T-cell (primary cell): Measurements from ENCODE around the gene AGT. TPM values are rescaled to one million over a fixed set of nuclear protein-coding genes. Genes with fewer than 3 reads are reported as not detected.

Experiments
- ATAC-seq, 4 experiments: fragments of 200-7000 bp in 3 of 4; fragments of 150-1000 bp in 1 of 4; cut with Tn5 transposase; replicated peaks in 1 of 4; 1 replicate in 3 of 4; 2 replicates in 1 of 4; pipeline ENCODE4 v1.10.0; 2021; ENCODE audit warnings: moderate library complexity in 3 of 4, mild to moderate bottlenecking in 2 of 4, moderate number of reproducible peaks in 1 of 4
- CTCF ChIA-PET, 2 donors: fragments of 300-600 bp; sonication (Branson Sonifier 250); formaldehyde crosslinking; loops; one replicate each; lab custom pipeline; 2022; ENCODE audit warnings: antibody characterized with exemption in 2 of 2; lab: Charles Lee
- POLR2A ChIA-PET, 2 donors: fragments of 300-600 bp; sonication (Branson Sonifier 250); formaldehyde crosslinking; loops; one replicate each; lab custom pipeline; 2022; ENCODE audit warnings: antibody characterized with exemption in 2 of 2; lab: Charles Lee
- DNase-seq, 35 experiments: peaks; one replicate each; pipeline versions ENCODE4 v3.0.0 to v3.0.0-alpha.2; 2013 to 2023
- H3K27ac ChIP-seq: one replicate; pipeline ENCODE4 v1.5.1; 2013; ENCODE audit warnings: low read length
- H3K27me3 ChIP-seq, 2 experiments: replicated peaks in 1 of 2; 1 replicate in 1 of 2; 2 replicates in 1 of 2; pipeline versions ENCODE4 v1.6.1 to v1.7.0; 2013; ENCODE audit warnings: low read length in 1 of 2, mixed read lengths in 1 of 2; ENCODE audit not compliant: control insufficient read depth in 2 of 2, insufficient read depth in 2 of 2; ENCODE audit errors: extremely low read depth in 1 of 2
- H3K36me3 ChIP-seq, 2 donors: 1 replicate in 1 of 2; 2 replicates in 1 of 2; pipeline versions ENCODE4 v1.6.1 to v1.7.0; 2013; ENCODE audit warnings: low read length in 1 of 2; ENCODE audit not compliant: control insufficient read depth in 2 of 2, insufficient read depth in 1 of 2; ENCODE audit errors: extremely low read depth in 1 of 2
- H3K4me1 ChIP-seq, 2 experiments: 1 replicate in 1 of 2; 2 replicates in 1 of 2; pipeline versions ENCODE4 v1.6.1 to v1.7.0; 2013; ENCODE audit warnings: low read length in 2 of 2, mixed read lengths in 1 of 2; ENCODE audit not compliant: insufficient read depth in 2 of 2, control insufficient read depth in 1 of 2; ENCODE audit errors: extremely low read depth in 1 of 2
- H3K4me3 ChIP-seq, 2 donors: 1 replicate in 1 of 2; 2 replicates in 1 of 2; pipeline versions ENCODE4 v1.5.1 to v1.7.0; 2013; ENCODE audit warnings: mild to moderate bottlenecking in 2 of 2, low read length in 1 of 2, moderate library complexity in 1 of 2; ENCODE audit not compliant: control insufficient read depth in 1 of 2; ENCODE audit errors: extremely low read depth in 1 of 2
- H3K9me3 ChIP-seq: 2 replicates; pipeline ENCODE4 v1.7.0; 2013
- H3K27ac Mint-ChIP-seq, 2 donors: one replicate each; pipeline ENCODE4 v1.8.0; 2020 to 2021; ENCODE audit warnings: mild to moderate bottlenecking in 2 of 2, mixed read lengths in 2 of 2
- H3K27me3 Mint-ChIP-seq, 2 donors: one replicate each; pipeline ENCODE4 v1.8.0; 2021 to 2022; ENCODE audit warnings: mixed read lengths in 2 of 2
- H3K36me3 Mint-ChIP-seq: one replicate; pipeline ENCODE4 v1.8.0; 2021; ENCODE audit warnings: mixed read lengths
- H3K4me1 Mint-ChIP-seq, 3 donors: one replicate each; pipeline ENCODE4 v1.8.0; 2020 to 2022; ENCODE audit warnings: mixed read lengths in 3 of 3, mild to moderate bottlenecking in 1 of 3
- H3K4me3 Mint-ChIP-seq, 3 donors: one replicate each; pipeline ENCODE4 v1.8.0; 2020 to 2022; ENCODE audit warnings: mild to moderate bottlenecking in 3 of 3, mixed read lengths in 3 of 3, moderate library complexity in 3 of 3
- H3K9me3 Mint-ChIP-seq, 3 donors: one replicate each; pipeline ENCODE4 v1.8.0; 2020 to 2022; ENCODE audit warnings: mixed read lengths in 3 of 3
- WGBS: methylation state at CpG from one replicate; pipeline ENCODE4 v1.1.5; 2013; ENCODE audit warnings: missing lambda C conversion rate; ENCODE audit not compliant: insufficient coverage; 5-methylcytosine and 5-hydroxymethylcytosine counted together
- total RNA-seq, 35 experiments: library from RNA in 6 of 35; stranded (reverse) in 6 of 35; fragments of 120-200 nt in 1 of 35; gene quantifications; one replicate each; pipeline versions ENCODE4 v1.2.1 to v1.2.4 and lab custom pipeline; 2013 to 2026

Gene AGT
- total RNA-seq, 5 donors from 2014 or later (not counting 1 experiment from before 2014, with no cell fraction given) = 0.92 to 1.5 (median 1.2) TPM; not detected in 2

- H3K9me3 ChIP-seq = no peaks in the 10 kb centered on the region
- H3K4me1 ChIP-seq = peaks cover 0 to 9% of the 10 kb centered on the region in 2 experiments
- no peak overlapping the region for H3K27ac ChIP-seq
- no peaks in the 10 kb centered on the region for H3K27me3 Mint-ChIP-seq
- H3K27me3 ChIP-seq = no peaks in the 10 kb centered on the region
- H3K27ac Mint-ChIP-seq = peak overlapping the region in 1 of 2 donors; percentile 41
- peaks cover 65% of the 10 kb centered on the region for H3K36me3 Mint-ChIP-seq
- ChIA-PET CTCF (no interaction called here), POLR2A (no interaction called here)
- ATAC-seq (no peak), DNase-seq (no peak)
- peaks cover 0 to 5% (median 0%) of the 10 kb centered on the region in 3 donors for H3K4me1 Mint-ChIP-seq
- H3K4me3 Mint-ChIP-seq = no peak overlapping the region
- no peak overlapping the region for H3K4me3 ChIP-seq
- no peaks in the 10 kb centered on the region for H3K9me3 Mint-ChIP-seq
- WGBS = 0% methylated on average over 1 of the region's 4 CpGs
- peaks cover 6 to 88% of the 10 kb centered on the region in 2 donors for H3K36me3 ChIP-seq
These were observed 33.5 kb downstream of the AGT start for GRCh38 chr1:230680300-230681025.

DNA sequence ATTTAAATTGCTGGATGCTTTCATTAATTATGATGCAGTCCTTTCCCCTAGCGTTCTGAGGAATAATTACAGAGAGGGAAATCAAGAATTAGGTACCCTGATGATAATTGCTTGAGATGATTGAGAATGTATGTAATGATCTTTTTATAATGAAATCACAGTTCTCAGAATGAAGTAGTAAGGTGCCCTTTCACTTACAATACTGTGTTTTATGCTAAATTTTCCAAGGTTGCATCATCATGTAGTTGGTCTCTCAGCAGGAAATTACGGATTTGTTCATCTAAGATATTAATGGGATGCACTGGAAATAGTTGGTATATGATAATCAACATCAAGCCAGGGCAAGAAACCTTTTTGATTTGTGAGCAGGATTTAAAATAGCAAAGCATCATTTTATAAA lies 34.1 kb downstream of the AGT start:
- CTCF ChIA-PET = no interaction called here
- Histone ChIP-seq H3K4me3 (no peak overlapping the region), H3K27ac (no peak overlapping the region), H3K9me3 (no peaks in the 10 kb centered on the region), H3K36me3 (peaks cover 6 to 87% of the 10 kb centered on the region in 2 donors), H3K4me1 (peaks cover 0 to 9% of the 10 kb centered on the region in 2 experiments), H3K27me3 (no peaks in the 10 kb centered on the region)
- no peak overlapping the region for H3K27ac Mint-ChIP-seq
- no CpG with 5 or more reads among the region's 2 CpGs for WGBS
- H3K27me3 Mint-ChIP-seq = no peaks in the 10 kb centered on the region
- peaks cover 62% of the 10 kb centered on the region for H3K36me3 Mint-ChIP-seq
- POLR2A ChIA-PET = no interaction called here
- H3K9me3 Mint-ChIP-seq = no peaks in the 10 kb centered on the region
- no peak overlapping the region for H3K4me3 Mint-ChIP-seq
- DNase-seq = no peak
- H3K4me1 Mint-ChIP-seq = peaks cover 0 to 5% (median 0%) of the 10 kb centered on the region in 3 donors
- ATAC-seq = no peak

GRCh38 chr1:230679192-230679591 lies 34.7 kb downstream of the AGT start:
- peaks cover 60% of the 10 kb centered on the region for H3K36me3 Mint-ChIP-seq
- DNase-seq (no peak), ATAC-seq (no peak)
- Histone ChIP-seq H3K4me3 (no peak overlapping the region), H3K27me3 (no peaks in the 10 kb centered on the region), H3K36me3 (peaks cover 6 to 87% of the 10 kb centered on the region in 2 donors), H3K9me3 (no peaks in the 10 kb centered on the region), H3K27ac (no peak overlapping the region), H3K4me1 (peaks cover 0 to 9% of the 10 kb centered on the region in 2 experiments)
- POLR2A ChIA-PET = no interaction called here
- H3K27me3 Mint-ChIP-seq = no peaks in the 10 kb centered on the region
- no peak overlapping the region for H3K27ac Mint-ChIP-seq
- H3K4me1 Mint-ChIP-seq = peaks cover 0 to 5% (median 0%) of the 10 kb centered on the region in 3 donors
- 88% methylated on average over 1 of the region's 3 CpGs for WGBS
- no peak overlapping the region for H3K4me3 Mint-ChIP-seq
- CTCF ChIA-PET = no interaction called here
- H3K9me3 Mint-ChIP-seq = no peaks in the 10 kb centered on the region

DNA sequence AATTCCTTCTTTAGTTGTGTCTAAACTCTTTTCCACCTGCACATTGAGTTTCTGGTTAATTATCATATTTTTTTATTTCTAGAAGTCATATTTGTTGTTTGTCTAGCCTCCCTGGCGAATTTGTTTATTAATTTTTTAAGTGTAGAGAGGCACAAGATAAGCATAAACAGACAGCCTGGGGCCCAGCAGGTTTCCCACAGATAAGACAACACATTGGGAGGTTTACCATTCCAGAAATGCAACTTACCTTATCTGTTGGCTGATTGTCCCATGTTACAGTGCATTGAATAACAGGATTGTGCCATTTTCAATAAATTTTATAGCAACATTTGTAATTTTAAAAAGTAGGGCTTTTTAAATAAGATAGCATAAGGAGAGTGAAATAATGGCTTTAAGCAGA lies 36.7 kb downstream of the AGT start:
- H3K4me3 Mint-ChIP-seq = no peak overlapping the region
- H3K4me1 Mint-ChIP-seq = no peaks in the 10 kb centered on the region
- no CpG with 5 or more reads among the region's 1 CpG for WGBS
- H3K27me3 ChIP-seq = no peaks in the 10 kb centered on the region
- CTCF ChIA-PET = no interaction called here
- H3K27ac Mint-ChIP-seq = no peak overlapping the region
- ATAC-seq = no peak
- H3K9me3 Mint-ChIP-seq = no peaks in the 10 kb centered on the region
- POLR2A ChIA-PET = no interaction called here
- no peak for DNase-seq
- H3K27ac ChIP-seq = no peak overlapping the region
- no peak overlapping the region for H3K4me3 ChIP-seq
- no peaks in the 10 kb centered on the region for H3K27me3 Mint-ChIP-seq
- H3K36me3 ChIP-seq = peaks cover 4 to 85% of the 10 kb centered on the region in 2 donors
- peaks cover 0 to 5% of the 10 kb centered on the region in 2 experiments for H3K4me1 ChIP-seq
- peaks cover 64% of the 10 kb centered on the region for H3K36me3 Mint-ChIP-seq
- H3K9me3 ChIP-seq = no peaks in the 10 kb centered on the region

- Histone ChIP-seq H3K36me3 (peaks cover 3 to 84% of the 10 kb centered on the region in 2 donors), H3K4me3 (no peak overlapping the region), H3K27ac (no peak overlapping the region), H3K4me1 (no peaks in the 10 kb centered on the region), H3K27me3 (no peaks in the 10 kb centered on the region), H3K9me3 (no peaks in the 10 kb centered on the region)
- CTCF ChIA-PET = no interaction called here
- POLR2A ChIA-PET = no interaction called here
- H3K27ac Mint-ChIP-seq = no peak overlapping the region
- no peak overlapping the region for H3K4me3 Mint-ChIP-seq
- H3K4me1 Mint-ChIP-seq = no peaks in the 10 kb centered on the region
- WGBS = 100% methylated on average over 1 of the region's 2 CpGs
- H3K36me3 Mint-ChIP-seq = peaks cover 65% of the 10 kb centered on the region
- ATAC-seq (no peak), DNase-seq (no peak)
- H3K9me3 Mint-ChIP-seq = no peaks in the 10 kb centered on the region
- H3K27me3 Mint-ChIP-seq = no peaks in the 10 kb centered on the region
These were observed 39.3 kb downstream of the AGT start for GRCh38 chr1:230674581-230674980.

DNA sequence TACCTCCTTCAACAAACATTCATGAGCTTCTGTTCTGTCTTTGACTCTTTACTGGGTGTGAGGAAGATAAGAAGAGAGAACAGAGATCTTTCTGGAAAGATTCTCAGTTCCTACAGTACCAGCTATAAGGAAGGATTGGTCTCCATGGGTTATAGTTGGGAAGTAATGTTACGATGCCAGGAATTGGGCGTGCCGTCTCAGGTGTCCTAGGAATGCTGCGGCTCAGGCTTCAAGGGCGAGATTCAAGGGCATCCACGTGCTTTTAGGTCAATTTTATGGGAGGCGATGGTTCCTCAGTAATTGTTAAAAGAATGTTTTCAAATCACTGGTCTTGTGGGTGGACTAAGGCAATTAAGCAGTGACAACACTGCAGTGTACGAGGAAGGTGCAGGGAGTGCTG lies 44.4 kb downstream of the AGT start:
- no peak for DNase-seq
- 98% methylated on average over 8 of the region's 8 CpGs for WGBS
- Histone ChIP-seq H3K27ac (no peak overlapping the region), H3K36me3 (peaks cover 3 to 88% of the 10 kb centered on the region in 2 donors), H3K4me1 (no peaks in the 10 kb centered on the region), H3K27me3 (no peaks in the 10 kb centered on the region), H3K4me3 (no peak overlapping the region), H3K9me3 (no peaks in the 10 kb centered on the region)
- no peaks in the 10 kb centered on the region for H3K4me1 Mint-ChIP-seq
- ATAC-seq = no peak
- CTCF ChIA-PET = no interaction called here
- no peaks in the 10 kb centered on the region for H3K27me3 Mint-ChIP-seq
- H3K9me3 Mint-ChIP-seq = no peaks in the 10 kb centered on the region
- POLR2A ChIA-PET = no interaction called here
- H3K27ac Mint-ChIP-seq = no peak overlapping the region
- no peak overlapping the region for H3K4me3 Mint-ChIP-seq
- H3K36me3 Mint-ChIP-seq = peaks cover 72% of the 10 kb centered on the region
